ENCODE results near the gene CELF2. TPM values are rescaled to one million over a fixed set of nuclear protein-coding genes. Genes with fewer than 3 reads are reported as not detected.

Gene CELF2
- total and polyA plus RNA-seq, 9 of the 15 experiments (the other 6 are each of a cell fraction or from before 2014, with no cell fraction given) = 4.0 to 20.3 (median 11.1) TPM

- TF ChIP-seq TAF1 (IDR thresholded peaks at IDR 0.05; ENCODE audit: control insufficient read depth, extremely low read depth, insufficient read depth, low read length, severe bottlenecking) (peak; percentile 23), REST (IDR thresholded peaks at IDR 0.05; ENCODE audit: borderline replicate concordance) (peak; percentile 32; the same call in 1 of the 2 replicates), REST (CRISPR knock-in tag; IDR thresholded peaks at IDR 0.05; ENCODE audit: low read depth) (no peak), OTX1 (CRISPR knock-in tag; IDR thresholded peaks at IDR 0.05) (0 out of 2 replicates have a peak, but pooled peaks have one; percentile 8), NFYB (IDR thresholded peaks at IDR 0.05; ENCODE audit: extremely low read depth, insufficient read length) (peak; percentile 59), HES1 (IDR thresholded peaks at IDR 0.05; ENCODE audit: low read depth) (peak; percentile 93), SLC30A9 (CRISPR knock-in tag; IDR thresholded peaks at IDR 0.05) (no peak), YY1 (IDR thresholded peaks at IDR 0.05; ENCODE audit: borderline replicate concordance in 1 of 3, control insufficient read depth in 1 of 3, extremely low read depth in 1 of 3, insufficient read depth in 3 of 3, insufficient read length in 1 of 3, insufficient replicate concordance in 2 of 3, low read depth in 1 of 3, low read length in 2 of 3) (peak in 1 of 3 experiments; percentile 28), USF1 (CRISPR knock-in tag; IDR thresholded peaks at IDR 0.05) (peak; percentile 73), KDM4B (IDR thresholded peaks at IDR 0.05; ENCODE audit: borderline replicate concordance in 2 of 2, low read depth in 1 of 2) (peak in 1 of 2 experiments; percentile 52; a peak in 2 of 4 replicates), HMG20A (CRISPR knock-in tag; conservative IDR thresholded peaks at IDR 0.05) (no peak), MEF2D (tag; conservative IDR thresholded peaks at IDR 0.05; ENCODE audit: low read depth) (peak; percentile 99)
Observed at GRCh38 chr10:11178606-11179515, 161.2 kb downstream of the CELF2 start (continued).

All from K562 (cell line).